ENCODE data around the gene RTEL1. TPM values are rescaled to one million over a fixed set of nuclear protein-coding genes. Genes with fewer than 3 reads are reported as not detected.

The RTEL1 gene
- total RNA-seq, 1 experiment from 2014 or later: 6.4 TPM

DNA sequence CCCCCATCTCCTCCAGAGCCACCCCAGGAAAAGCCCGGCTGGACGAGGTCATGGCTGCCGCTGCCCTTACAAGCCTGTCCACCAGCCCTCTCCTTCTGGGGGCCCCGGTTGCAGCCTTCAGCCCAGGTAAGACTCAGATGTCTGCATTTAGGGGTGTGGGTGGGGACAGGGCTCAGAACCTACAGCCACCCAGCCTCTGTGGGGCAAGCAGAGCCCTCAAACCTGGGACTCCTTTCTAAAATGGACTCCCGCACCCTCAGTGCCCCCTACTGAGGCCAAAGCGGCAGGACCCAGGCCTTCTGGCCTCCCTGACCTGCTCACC, 83.2 kb downstream of the RTEL1 start:
- Histone ChIP-seq H2AFZ (ENCODE audit: low read length) (no peak overlapping the region), H3K9ac (ENCODE audit: low read length) (no peak overlapping the region), H3K4me1 (ENCODE audit: low read length) (peaks cover 24% of the 10 kb centered on the region), H3K4me3 (ENCODE audit: low read length) (no peak overlapping the region), H4K20me1 (ENCODE audit: insufficient read depth, low read depth, low read length) (peaks cover 10% of the 10 kb centered on the region), H3K9me3 (ENCODE audit: low read length) (no peaks in the 10 kb centered on the region), H3K9me2 (replicated peaks; ENCODE audit: insufficient read depth, low read length) (no peaks in the 10 kb centered on the region), H3K36me3 (ENCODE audit: insufficient read depth, low read length) (no peaks in the 10 kb centered on the region; the same call in 1 of the 2 replicates), H3K79me2 (ENCODE audit: low read length) (no peaks in the 10 kb centered on the region), H3K27ac (ENCODE audit: low read length) (no peak overlapping the region), H3K27me3 (ENCODE audit: low read length) (no peaks in the 10 kb centered on the region), H3K4me2 (ENCODE audit: low read depth, low read length, poor library complexity, severe bottlenecking) (no peak overlapping the region)
- DNase-seq: no peak

DNA sequence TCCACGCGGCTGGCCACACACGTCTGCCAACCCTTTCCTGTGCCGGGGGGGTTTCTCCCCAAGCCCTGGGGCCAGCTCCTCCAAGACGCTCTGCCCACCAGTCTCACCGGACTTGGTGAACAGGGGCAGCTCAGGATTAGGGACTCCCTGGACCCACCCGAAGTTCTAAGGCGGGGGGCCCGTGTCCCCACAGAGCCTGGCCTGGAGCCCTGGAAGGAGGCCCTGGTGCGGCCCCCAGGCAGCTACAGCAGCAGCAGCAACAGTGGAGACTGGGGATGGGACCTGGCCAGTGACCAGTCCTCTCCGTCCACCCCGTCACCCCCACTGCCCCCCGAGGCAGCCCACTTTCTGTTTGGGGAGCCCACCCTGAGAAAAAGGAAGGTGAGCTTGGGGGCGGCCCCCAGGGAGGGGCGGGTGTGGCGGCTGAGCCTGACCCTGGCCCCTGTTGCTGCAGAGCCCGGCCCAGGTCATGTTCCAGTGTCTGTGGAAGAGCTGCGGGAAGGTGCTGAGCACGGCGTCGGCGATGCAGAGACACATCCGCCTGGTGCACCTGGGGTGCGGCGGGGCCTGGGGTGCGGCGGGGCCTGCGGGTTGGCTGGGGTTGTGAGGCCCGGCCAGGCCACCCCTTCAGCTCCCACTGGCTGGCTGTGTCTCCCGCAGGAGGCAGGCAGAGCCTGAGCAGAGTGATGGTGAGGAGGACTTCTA, 83.7 kb downstream of the RTEL1 start:
- H3K27me3 ChIP-seq (ENCODE audit: low read length): no peaks in the 10 kb centered on the region
- no peaks in the 10 kb centered on the region for H3K79me2 ChIP-seq (ENCODE audit: low read length)
- H4K20me1 ChIP-seq (ENCODE audit: insufficient read depth, low read depth, low read length): peaks cover 4% of the 10 kb centered on the region
- no peaks in the 10 kb centered on the region; the same call in 1 of the 2 replicates for H3K36me3 ChIP-seq (ENCODE audit: insufficient read depth, low read length)
- H3K9ac ChIP-seq (ENCODE audit: low read length): no peak overlapping the region
- H2AFZ ChIP-seq (ENCODE audit: low read length): no peak overlapping the region
- H3K4me2 ChIP-seq (ENCODE audit: low read depth, low read length, poor library complexity, severe bottlenecking): no peak overlapping the region
- H3K9me3 ChIP-seq (ENCODE audit: low read length): no peaks in the 10 kb centered on the region
- peaks cover 24% of the 10 kb centered on the region for H3K4me1 ChIP-seq (ENCODE audit: low read length)
- no peaks in the 10 kb centered on the region for H3K9me2 ChIP-seq (replicated peaks; ENCODE audit: insufficient read depth, low read length)
- DNase-seq: no peak
- no peak overlapping the region for H3K27ac ChIP-seq (ENCODE audit: low read length)
- no peak overlapping the region for H3K4me3 ChIP-seq (ENCODE audit: low read length)

DNA sequence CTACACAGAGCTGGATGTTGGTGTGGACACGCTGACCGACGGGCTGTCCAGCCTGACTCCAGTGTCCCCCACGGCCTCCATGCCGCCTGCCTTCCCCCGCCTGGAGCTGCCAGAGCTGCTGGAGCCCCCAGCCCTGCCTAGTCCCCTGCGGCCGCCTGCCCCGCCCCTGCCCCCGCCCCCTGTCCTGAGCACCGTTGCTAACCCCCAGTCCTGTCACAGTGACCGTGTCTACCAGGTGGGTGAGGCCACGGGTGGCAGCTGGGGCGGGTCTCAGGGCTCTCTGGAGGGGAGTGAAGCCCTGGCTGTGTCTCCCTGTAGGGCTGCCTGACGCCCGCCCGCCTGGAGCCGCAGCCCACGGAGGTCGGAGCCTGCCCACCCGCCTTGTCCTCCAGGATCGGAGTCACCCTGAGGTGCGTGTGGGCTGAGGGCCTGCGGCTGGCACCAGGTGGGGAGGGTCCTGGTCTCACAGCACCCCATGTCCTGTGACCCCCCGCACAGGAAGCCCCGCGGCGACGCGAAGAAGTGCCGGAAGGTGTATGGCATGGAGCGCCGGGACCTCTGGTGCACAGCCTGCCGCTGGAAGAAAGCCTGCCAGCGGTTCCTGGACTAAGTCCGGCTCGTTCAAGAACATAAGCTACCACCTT, 84.4 kb downstream of the RTEL1 start:
- no peak overlapping the region for H3K4me2 ChIP-seq (ENCODE audit: low read depth, low read length, poor library complexity, severe bottlenecking)
- DNase-seq: no peak
- no peak overlapping the region for H3K4me3 ChIP-seq (ENCODE audit: low read length)

DNA sequence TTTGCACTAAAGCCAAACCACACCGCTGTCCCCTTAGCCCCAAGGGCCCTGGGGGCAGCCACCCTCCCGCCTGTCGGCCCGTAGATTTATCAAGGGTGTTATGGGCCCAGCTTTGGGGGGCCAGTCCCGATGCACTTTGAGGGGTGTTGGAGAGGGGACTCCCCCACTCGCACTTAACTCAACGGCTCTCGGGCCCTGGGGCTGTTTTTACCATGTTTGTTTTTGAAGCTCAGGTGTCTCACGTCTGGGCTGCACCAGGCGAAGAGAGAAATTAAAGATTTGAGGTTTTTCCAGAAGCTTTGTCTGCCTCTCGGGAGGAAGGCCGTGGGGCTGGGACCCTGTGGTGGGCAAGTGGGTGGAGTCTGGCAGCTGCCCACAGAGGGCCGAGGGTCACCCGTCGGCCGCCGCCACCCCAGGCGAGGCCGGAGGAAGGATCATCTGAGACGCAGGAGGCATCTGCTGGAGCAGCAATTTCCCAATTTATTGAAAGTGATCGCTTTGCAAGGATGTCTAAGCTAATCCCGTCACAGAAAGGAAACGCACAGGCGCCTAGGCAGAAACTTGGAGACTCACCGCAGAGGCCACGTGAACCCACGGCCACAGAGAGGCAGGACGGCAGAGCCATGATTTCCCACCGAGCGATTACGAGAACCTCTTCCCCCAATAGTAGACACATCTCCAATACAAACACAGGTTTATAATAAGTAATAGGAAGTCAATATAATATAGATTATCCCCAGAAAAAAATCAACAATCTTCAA, 85.3 kb downstream of the RTEL1 start:
- Histone ChIP-seq H3K27me3 (ENCODE audit: low read length) (no peaks in the 10 kb centered on the region), H3K4me2 (ENCODE audit: low read depth, low read length, poor library complexity, severe bottlenecking) (no peak overlapping the region), H2AFZ (ENCODE audit: low read length) (no peak overlapping the region), H3K9me2 (replicated peaks; ENCODE audit: insufficient read depth, low read length) (no peaks in the 10 kb centered on the region), H3K4me1 (ENCODE audit: low read length) (peaks cover 20% of the 10 kb centered on the region), H3K9me3 (ENCODE audit: low read length) (no peaks in the 10 kb centered on the region), H3K9ac (ENCODE audit: low read length) (no peak overlapping the region), H3K36me3 (ENCODE audit: insufficient read depth, low read length) (no peaks in the 10 kb centered on the region), H3K27ac (ENCODE audit: low read length) (no peak overlapping the region), H3K79me2 (ENCODE audit: low read length) (no peaks in the 10 kb centered on the region), H3K4me3 (ENCODE audit: low read length) (no peak overlapping the region), H4K20me1 (ENCODE audit: insufficient read depth, low read depth, low read length) (no peaks in the 10 kb centered on the region; the same call in 1 of the 2 replicates)
- no peak for DNase-seq

More for the DNA sequence above, 84.4 kb downstream of the RTEL1 start:
- Histone ChIP-seq H3K79me2 (ENCODE audit: low read length) (no peaks in the 10 kb centered on the region), H3K27me3 (ENCODE audit: low read length) (no peaks in the 10 kb centered on the region), H3K36me3 (ENCODE audit: insufficient read depth, low read length) (no peaks in the 10 kb centered on the region), H3K9me2 (replicated peaks; ENCODE audit: insufficient read depth, low read length) (no peaks in the 10 kb centered on the region), H3K9me3 (ENCODE audit: low read length) (no peaks in the 10 kb centered on the region), H2AFZ (ENCODE audit: low read length) (no peak overlapping the region), H4K20me1 (ENCODE audit: insufficient read depth, low read depth, low read length) (no peaks in the 10 kb centered on the region; the same call in 1 of the 2 replicates), H3K4me1 (ENCODE audit: low read length) (peaks cover 20% of the 10 kb centered on the region), H3K27ac (ENCODE audit: low read length) (no peak overlapping the region), H3K9ac (ENCODE audit: low read length) (no peak overlapping the region)

DNA sequence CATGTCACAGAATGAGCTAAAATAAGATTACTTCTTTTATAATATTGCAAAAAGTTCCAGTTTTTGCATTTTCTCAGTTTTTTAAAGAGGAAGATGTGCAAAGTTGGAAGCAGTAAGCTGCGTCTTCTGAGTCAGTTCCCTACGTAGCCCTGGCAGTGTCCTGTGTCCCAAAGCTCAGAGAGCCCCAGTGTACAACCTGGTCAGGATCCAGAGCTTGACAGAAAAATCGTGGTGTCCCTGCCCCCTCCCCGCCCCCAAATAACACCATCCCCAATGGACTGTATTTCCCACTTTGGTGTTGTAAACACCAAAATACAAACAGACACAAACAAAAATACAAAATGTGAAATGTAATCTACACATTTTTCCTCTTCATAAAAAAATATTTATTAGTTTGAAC, 86.0 kb downstream of the RTEL1 start:
- Histone ChIP-seq H3K79me2 (ENCODE audit: low read length) (no peaks in the 10 kb centered on the region), H3K27ac (ENCODE audit: low read length) (no peak overlapping the region), H3K36me3 (ENCODE audit: insufficient read depth, low read length) (no peaks in the 10 kb centered on the region), H3K4me3 (ENCODE audit: low read length) (no peak overlapping the region), H4K20me1 (ENCODE audit: insufficient read depth, low read depth, low read length) (no peaks in the 10 kb centered on the region), H3K9me2 (replicated peaks; ENCODE audit: insufficient read depth, low read length) (no peaks in the 10 kb centered on the region), H3K27me3 (ENCODE audit: low read length) (no peaks in the 10 kb centered on the region), H3K4me2 (ENCODE audit: low read depth, low read length, poor library complexity, severe bottlenecking) (no peak overlapping the region), H3K4me1 (ENCODE audit: low read length) (peaks cover 19% of the 10 kb centered on the region), H3K9ac (ENCODE audit: low read length) (no peak overlapping the region), H2AFZ (ENCODE audit: low read length) (no peak overlapping the region), H3K9me3 (ENCODE audit: low read length) (no peaks in the 10 kb centered on the region)
- DNase-seq: no peak

DNA sequence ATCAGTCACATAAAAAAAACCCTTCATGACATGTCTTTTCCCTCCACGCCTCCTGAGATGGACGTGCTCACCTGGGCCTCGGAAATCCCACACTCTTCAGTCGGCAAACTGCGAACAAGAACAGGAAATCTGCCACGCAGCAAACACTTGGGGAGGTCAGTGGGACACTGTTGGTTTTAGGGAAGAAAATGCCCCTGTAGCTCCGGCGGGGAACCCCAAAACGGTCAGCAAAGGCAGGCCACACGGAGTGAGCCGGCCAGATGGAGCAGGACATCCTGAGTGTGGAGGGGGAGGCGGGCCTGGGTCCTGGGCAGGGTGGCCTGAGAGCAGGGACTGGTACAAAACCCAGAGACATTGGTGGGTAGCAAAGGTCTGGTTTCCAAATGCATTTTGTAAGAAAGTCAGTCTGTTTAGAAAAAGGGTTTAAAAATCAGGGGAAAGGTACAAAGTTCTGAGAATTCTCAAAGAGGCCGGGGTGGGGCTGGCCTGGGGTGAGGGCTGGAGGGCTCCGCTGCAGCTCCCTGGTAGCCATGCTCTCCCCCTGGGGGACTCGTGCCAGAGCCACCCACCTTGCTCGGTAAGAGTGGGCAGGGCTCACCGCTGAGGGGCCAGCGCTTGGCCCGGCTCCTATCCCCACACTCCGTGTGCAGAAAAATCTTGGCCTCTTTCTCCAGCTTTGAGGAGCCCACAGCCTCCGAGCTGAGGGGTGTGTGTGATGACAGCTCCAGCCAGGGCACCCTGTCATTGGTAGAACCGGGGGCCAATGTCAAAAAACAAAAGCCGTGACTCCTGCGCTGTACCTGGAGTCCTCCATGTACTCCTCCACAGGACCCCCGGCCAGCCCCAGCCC, 86.7 kb downstream of the RTEL1 start:
- Histone ChIP-seq H3K9me2 (replicated peaks; ENCODE audit: insufficient read depth, low read length) (no peaks in the 10 kb centered on the region), H3K27ac (ENCODE audit: low read length) (no peak overlapping the region), H2AFZ (ENCODE audit: low read length) (no peak overlapping the region), H3K9me3 (ENCODE audit: low read length) (no peaks in the 10 kb centered on the region), H3K4me2 (ENCODE audit: low read depth, low read length, poor library complexity, severe bottlenecking) (no peak overlapping the region), H3K79me2 (ENCODE audit: low read length) (no peaks in the 10 kb centered on the region), H3K9ac (ENCODE audit: low read length) (no peak overlapping the region), H3K4me1 (ENCODE audit: low read length) (peaks cover 17% of the 10 kb centered on the region), H3K4me3 (ENCODE audit: low read length) (no peak overlapping the region), H4K20me1 (ENCODE audit: insufficient read depth, low read depth, low read length) (no peaks in the 10 kb centered on the region), H3K36me3 (ENCODE audit: insufficient read depth, low read length) (no peaks in the 10 kb centered on the region), H3K27me3 (ENCODE audit: low read length) (no peaks in the 10 kb centered on the region)
- DNase-seq: no peak

DNA sequence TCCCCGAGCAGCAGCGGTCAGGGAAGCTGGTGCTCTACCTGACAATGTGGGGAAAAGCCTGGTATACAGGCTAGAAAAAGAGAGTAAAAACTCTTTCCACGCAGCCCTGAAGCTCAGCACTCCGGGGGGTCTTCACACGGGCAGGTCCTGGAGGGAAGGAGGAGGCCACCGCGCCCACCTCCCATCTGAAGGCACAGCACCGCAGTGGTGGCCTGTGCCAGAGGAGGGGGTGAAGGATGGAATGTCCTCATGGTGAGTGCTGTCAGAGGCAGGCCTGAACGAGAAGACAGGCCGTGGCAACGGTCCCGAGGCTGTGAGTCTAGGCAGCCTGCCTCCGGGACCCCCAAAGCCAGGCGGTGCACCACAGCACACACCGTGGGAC, 87.3 kb downstream of the RTEL1 start:
- Histone ChIP-seq H3K9ac (ENCODE audit: low read length) (no peak overlapping the region), H4K20me1 (ENCODE audit: insufficient read depth, low read depth, low read length) (no peaks in the 10 kb centered on the region), H2AFZ (ENCODE audit: low read length) (no peak overlapping the region), H3K27me3 (ENCODE audit: low read length) (no peaks in the 10 kb centered on the region), H3K4me2 (ENCODE audit: low read depth, low read length, poor library complexity, severe bottlenecking) (no peak overlapping the region), H3K27ac (ENCODE audit: low read length) (no peak overlapping the region), H3K9me3 (ENCODE audit: low read length) (no peaks in the 10 kb centered on the region), H3K4me3 (ENCODE audit: low read length) (no peak overlapping the region), H3K79me2 (ENCODE audit: low read length) (no peaks in the 10 kb centered on the region), H3K36me3 (ENCODE audit: insufficient read depth, low read length) (no peaks in the 10 kb centered on the region), H3K4me1 (ENCODE audit: low read length) (peaks cover 15% of the 10 kb centered on the region), H3K9me2 (replicated peaks; ENCODE audit: insufficient read depth, low read length) (no peaks in the 10 kb centered on the region)
- DNase-seq: no peak
